RPMI7951 (cell line): ENCODE data around the gene GINS2. TPM values are rescaled to one million over a fixed set of nuclear protein-coding genes. Genes with fewer than 3 reads are reported as not detected.

Experiments
- DNase-seq: peaks from one replicate; pipeline ENCODE4 v3.0.0-alpha.2; 2012; ENCODE audit warnings: low read depth
- total RNA-seq: library from RNA; depleted of rRNA; stranded (reverse); fragments of >200 nt; shearing (Covaris generic); gene quantifications from 2 replicates; pipeline ENCODE4 v1.2.3, GENCODE V29; 2014; rRNA removed

Gene GINS2
- 28.5 and 34.2 TPM in 2 replicates for total RNA-seq

DNA sequence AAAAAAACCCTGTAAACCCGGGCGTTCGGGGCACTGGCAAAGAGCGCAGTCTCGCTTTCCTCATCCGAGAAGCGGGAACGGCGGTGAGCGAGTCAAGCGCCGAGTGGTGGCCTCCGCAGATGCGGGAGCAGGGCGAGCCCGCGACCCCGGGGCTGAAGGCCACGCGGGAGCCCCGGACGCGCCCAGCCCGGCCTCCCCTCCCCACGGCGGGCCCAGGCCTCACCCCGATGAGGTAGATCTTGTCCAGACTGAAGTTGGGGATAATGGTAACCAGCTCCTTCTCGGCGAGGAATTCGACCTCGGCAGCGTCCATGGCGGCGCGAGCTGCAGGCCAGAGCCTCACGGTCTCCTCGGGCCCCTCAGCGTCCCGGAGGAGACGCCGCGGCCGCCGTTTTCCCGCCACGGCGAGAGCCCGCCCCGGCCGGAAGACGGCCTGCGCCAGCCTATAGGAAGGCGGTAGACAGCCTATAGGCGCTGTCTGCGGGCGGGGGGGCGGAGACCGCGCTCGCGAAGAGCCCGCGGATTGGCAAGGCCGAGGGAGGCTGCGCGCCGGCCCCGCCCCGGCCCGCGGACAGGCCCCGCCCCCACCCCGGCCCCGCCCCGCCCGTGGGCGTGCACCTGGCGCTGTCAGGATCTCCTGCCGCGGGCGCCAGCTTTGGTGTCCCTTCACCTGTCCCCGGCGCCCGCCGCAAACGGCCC, at the start of gene GINS2:
TSS of gene GINS2 (minus strand) at position 369 of the 699 bp plus-strand sequence. CDS start at position 313, 56 bp downstream.
- peak; percentile 90 for DNase-seq

DNA sequence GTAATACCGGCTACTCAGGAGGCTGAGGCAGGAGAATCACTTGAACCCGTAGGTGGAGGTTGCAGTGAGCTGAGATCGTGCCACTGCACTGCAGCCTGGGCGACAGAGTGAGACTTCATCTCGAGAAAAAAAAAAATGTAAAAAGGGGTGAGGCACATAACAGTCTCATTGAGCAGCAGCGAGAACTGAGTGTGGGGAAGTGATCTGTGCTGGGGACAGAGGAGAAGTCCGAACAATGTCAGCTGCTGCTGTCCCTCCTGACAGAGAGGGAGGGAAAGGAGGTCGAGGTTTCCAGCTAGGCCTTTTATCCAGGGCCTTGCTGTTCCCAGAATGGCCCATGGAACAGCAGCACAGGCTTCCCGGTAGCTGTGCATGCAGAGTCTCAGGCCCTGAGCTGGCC, 48.2 kb upstream of the GINS2 start:
- DNase-seq, result no peak

DNA sequence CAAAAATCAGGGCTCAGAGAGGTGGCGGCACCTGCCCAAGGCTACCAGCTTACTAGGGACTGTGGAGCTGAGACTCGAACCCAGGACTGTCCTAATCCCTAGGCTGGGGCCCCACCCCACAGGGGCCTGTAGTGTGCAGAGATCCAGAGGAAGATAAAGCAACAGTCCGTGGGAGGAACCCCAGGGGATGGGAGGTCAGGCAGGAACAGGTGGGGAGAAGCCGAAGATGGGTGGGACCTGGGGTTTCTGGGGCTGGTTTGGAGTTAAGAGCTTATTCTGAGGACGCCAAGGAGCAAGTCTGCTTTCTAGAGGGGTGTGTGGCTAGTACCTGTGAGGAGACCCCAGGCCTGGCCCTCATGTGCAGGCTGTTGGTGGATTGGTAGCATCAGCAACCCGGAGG, 47.2 kb upstream of the GINS2 start:
- DNase-seq, result no peak

DNA sequence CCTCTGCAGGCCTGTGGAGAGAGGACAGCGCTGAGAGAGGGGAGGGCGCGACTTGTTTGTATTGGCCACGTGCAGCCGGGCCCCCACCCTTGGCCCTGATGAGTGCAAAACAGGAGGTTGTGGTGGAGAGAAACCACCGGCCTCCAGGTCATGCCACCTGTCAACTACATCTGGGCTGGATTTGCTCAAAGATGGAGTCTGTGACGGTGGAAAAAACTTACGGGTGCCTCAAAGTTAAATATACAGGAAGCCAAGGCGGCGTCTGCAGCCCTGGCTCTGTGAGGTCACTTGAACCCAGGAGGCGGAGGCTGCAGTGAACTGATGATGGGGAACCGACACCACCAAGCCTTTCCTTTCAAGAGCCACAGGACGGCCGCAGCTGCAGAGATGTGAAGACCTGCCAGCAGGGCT, 46.5 kb upstream of the GINS2 start:
- no peak for DNase-seq

DNA sequence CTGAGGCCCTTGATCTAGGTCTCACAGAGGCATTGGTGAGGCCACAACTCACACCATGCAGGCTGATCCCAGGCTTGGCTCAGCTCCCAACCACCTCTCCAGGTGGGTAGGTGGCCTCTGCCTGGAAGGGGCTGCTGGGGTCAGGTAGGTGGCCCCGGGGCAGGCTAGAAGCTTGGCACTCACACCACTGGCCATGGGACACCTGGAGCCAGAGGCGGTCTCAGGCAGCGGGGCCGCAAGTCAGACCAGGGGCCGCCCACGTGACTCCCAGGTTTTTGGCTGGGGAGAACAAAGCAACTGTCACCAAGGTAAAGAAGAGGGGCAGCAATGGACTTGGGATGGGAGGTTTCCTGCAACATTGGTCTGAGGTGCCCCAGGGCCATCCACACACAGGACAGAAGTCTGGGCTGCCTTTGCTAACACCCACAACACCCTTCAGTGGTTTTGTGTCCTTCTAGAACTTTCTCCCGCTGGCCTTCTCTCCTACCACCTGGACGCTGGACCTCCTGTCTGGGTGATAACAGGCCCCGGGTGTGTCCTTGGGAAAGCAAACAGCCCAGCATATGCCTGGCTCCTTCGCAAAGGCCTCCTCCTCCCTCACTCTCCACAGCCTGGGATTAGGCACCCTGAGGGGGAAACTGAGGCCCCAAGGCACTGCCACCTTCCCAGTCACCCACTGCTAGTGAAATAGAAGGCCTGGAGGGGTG, 45.7 kb upstream of the GINS2 start:
- DNase-seq, result no peak

DNA sequence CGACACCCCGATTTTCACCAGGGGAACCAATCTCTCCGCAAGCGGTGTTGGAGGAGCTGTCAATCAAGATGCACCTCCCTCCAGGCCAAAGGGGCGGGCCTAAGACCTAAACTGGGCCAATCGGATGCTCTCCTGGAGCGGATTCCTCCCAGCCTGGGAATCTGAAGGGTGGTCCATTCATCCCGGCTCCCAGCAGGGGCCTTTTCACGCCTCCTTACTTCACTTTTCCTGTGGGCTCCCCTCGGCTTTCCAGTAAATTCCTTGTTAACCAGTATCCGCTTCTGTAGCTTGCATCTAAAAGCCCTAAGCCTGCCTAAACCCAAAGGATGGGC, 45.1 kb upstream of the GINS2 start:
- DNase-seq, result no peak

DNA sequence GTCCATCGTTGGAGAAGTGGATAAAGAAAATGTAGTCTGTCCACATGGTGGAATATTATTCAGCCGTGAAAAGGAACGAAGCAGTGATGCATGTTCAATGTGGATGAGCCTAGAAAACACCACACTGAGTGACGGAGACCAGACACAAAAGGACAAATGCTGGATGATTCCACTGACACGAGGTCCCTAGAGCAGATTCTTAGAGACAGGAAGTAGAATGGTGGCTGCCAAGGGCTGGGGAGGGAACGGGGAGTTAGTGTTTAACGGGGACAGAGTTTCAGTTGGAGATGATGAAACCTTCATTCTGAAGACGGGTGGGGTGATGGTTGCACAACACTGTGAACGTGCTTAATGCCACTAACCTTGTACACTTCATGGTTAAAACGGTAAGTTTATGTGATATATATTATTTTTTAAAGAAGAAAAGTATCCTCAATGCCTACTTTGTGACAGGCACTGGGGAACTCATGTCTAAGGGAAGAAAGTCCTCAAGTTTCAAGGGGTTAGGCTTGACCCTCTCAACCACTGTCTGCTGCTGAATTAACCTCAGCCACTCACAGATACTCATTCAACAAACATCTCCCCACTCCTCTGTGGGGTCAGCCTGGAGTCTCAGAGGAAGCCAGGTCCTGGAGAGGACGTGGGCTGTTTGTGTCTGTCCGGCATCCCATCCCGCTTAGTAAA, 44.5 kb upstream of the GINS2 start:
- DNase-seq, result no peak

DNA sequence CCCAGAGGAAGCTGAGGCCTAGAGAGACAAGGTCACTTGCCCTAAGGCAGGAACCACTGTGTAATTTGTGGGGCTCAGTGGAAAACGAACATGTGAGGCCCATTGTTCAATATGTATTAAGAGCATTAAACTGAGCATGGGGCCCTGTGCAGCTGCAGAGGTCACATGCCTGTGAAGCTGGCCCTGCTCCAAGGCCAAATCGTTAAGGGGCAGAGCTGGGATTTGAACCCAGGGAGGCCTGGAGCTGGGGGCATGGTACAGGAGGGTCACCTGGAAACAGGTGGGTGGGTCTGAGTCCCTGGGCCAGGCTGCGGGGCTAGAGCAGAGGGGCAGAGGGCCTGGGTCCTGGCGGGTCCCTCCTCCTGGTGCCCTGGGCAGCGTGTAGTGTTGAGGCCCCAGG, 42.4 kb upstream of the GINS2 start:
- no peak for DNase-seq

DNA sequence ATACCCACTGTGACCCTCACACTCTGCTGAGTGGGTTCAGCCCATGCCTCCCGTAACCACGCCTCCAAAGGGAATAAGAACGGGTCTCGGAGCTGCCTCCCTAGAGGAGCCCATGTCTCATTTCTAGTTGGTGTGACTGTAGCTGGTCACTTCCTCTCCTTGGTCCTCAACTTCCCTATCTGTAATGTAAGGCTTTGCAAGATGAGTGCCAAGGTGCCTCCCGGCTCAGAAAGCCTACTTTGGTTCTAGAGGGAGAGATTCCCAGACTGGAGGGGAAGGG, 41.4 kb upstream of the GINS2 start:
- no peak for DNase-seq

DNA sequence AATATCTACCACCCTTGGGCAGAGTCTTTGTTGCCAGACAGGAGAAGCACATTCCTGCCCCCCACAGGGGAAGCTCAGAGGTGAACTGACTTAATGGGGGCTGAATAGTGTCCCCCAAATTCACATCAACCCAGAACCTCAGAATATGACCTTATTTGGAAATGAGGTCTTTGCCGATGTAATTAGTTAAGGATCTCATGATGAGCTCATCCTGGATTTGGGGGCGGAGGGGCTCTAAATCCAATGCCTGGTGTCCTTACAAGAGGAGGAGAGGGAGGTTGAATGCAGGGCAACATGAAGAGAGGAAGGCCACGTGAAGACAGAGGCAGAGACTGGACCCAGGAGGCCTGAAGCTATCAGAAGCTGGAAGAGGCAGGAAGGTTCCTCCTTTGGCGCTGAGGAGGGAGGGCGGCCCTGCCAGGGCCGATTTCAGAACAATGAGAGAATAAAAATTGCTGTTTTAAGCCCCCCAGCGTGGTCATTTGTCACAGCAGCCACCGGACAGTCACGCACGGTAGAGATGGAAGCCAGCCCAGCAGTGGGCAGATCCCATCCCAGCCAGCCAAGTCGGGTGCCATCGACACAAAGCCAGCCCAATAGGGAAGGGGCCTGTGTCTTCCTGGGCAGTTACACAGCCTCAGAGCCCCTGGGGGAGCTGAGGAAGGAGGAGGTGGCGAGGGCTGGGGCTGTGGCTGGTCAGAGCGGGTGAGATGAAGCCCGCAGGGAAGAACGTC, 40.9 kb upstream of the GINS2 start:
- peak; percentile 20 for DNase-seq

DNA sequence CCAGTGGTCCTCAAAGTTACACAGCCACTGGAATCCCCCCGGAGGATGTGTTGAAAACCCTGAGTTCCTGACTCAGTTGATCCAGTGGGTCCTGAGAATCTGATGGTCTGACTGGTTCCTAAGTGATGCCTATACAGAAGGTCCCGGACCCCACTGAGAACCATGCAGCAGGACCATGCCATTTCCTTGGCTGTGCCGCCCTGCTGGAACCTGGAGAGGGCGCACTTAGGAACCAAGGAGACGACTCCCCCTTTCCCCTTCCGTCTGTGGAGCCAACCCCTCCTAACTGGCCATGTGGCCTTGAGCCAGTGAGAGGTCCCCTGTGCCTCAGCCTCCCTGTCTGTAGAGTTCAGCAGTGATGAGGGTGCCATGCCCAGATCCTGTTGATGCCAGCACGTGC, 40.1 kb upstream of the GINS2 start:
- DNase-seq, result no peak

DNA sequence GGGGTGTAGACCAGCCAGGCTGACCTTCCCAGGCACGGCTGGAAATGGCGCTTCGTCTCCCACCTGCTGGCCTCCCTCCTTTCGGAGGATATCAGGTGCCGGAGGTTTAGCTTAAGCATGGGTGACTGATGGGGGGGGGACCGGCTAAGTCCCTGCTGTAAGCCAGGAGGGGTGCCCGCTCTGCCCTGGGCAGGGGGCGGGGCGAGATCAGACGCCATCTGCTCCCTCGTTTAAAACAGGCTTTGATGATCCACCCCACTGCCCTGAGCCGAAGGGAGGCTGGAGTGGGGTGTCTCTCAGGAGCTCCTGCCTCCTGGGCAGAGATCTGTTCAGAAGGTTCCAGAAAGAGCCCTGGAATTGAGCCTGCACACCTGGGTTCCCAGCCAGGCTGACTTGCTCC, 36.2 kb upstream of the GINS2 start:
- DNase-seq, result no peak

DNA sequence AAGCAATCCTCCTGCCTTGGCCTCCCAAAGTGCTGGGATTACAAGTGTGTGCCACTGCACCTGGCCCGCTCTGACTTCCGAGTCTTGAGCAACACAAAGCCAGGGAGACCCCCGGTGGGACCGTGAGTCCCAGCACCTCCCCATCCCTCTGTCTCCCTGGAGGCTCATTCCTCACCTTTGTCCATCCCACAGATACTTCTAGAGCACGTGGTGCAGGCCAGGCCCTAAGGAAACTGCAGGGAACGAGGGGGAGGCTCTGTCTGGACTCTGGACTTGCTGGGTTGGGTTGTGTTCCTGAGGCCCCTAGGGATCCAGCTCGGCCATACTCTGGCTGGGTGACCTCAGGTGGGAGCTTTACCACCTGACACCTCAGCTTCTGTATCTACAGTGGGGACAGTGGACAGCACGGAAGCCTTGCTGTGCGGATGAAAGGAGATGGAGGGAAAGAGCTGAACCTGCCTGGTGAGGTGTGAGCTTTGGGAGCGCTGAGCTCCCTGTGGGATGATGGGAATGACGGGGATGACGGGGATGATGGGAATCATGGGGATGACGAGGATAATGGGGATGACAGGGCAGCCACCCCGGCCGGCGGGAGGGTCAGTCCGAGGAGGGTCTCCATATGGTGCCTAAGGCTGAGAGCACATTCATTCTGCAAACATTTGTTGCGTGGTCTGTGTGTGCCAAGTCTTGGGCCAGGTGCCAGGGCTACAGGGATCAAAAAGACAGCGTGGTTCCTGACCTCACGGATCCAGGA, 35.5 kb upstream of the GINS2 start:
- no peak for DNase-seq

DNA sequence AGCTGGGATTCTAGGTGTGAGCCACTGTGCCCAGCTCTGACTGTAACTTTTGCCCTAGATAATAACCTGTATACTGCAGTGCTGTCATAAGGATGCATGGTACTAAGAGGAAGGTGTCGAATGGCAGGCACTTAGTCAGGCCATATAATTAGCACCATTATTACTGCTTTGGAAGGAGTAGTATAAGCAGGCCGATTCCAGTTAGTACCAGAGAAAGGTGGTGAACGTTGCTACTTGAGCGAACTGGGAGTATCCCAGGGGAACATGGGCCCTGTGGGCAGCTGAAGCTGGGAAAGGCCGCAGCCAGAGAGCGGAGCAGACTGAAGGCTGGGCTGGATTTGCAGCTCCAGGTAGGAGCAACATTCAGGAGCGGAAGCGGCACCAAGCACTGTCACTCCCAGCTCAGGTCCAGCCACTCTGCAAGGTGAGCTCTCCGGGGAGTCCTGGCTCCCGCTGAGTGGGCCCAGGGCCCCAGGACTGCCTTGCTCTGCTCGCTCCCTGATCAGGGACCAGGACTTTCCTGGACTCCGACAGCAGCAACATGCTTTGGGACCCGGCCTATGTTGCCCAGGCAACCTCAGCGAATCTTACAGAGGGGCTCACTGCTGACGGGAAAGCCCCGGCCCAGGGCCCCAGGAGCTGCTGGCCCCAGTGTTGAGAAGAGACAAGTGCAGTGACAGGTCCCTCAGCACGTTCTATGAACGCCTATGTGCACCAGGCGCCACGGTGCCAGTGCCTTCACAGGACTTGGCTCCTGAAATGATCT, 33.6 kb upstream of the GINS2 start:
- no peak for DNase-seq

DNA sequence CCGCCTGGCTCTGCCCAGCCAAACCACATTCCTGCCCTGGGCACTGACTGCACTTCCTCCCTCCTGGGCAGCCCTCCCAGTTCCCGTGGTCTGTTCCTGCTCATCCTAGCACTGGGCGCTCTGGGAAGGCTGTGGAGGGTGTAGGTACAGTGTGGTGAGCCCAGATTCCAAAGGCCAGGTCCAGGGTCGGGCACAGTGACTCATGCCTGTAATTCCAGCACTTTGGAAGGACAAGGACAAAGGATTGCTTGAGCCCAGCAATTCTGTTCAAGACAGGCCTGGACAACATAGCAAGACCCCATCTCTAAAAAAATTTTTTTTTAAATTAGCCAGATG, 31.5 kb upstream of the GINS2 start:
- peak; percentile 74 for DNase-seq

DNA sequence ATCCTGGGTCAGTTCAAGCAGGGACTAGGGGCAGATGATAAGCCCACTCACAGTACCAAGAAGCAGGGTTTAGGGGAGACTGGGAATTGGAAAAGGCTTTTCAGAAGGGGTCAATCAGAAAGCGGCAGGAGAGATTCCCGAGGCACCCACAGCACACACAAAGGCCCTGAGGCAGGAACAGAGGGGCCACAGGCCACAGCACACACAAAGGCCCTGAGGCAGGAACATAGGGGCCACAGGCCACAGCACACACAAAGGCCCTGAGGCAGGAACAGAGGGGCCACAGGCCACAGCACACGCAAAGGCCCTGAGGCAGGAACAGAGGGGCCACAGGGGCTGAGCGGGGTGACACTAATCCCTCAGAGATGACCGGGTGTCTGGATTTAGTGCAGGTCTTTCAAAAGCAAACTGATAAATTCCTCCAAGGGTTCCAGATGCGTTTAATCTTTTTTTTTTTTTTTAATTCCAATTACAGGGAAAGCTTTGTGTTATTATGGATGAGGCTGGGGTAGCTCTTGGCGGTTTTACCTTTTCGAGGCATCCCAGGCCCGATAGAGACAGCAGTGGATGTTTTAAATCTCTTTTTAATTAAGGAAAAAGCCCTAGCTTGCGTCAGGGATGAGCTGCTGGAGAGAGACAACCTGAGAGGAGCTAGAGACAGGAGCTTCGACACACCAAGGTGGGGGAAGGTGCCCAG, 31.0 kb upstream of the GINS2 start:
- no peak for DNase-seq

DNA sequence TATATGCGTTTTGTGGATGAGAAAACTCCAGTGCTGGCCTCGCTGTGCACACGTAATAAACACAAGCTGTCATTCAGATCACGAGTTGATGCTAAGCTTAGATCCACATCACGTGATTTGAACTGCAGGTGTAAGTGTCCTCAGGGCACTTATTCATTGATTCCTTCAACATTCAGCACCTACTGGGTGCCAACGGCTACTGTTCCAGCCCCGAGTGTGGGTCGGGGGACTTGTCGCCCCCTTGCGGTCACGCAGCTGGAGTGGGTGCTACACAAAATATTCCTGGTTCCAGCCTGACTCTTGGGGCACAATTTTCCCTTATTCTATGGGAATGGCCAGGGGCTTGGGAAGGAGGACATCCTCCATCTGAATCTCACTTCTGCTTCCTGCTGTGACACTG, 29.9 kb upstream of the GINS2 start:
- no peak for DNase-seq

DNA sequence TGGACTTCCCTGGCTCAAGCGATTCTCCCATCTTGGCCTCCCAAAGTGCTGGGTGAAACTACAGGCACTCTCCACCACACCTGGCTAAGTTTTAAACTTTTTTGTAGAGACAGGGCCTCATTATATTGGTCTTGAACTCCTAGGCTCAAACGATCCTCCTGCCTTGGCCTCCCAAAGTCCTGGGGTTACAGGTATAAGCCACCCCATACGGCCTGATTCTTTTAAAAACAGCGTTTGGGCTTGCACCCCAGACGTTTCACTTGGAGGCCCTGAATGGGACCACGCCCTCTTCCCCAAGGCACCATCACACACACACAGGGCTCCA, 29.4 kb upstream of the GINS2 start:
- DNase-seq, result no peak

DNA sequence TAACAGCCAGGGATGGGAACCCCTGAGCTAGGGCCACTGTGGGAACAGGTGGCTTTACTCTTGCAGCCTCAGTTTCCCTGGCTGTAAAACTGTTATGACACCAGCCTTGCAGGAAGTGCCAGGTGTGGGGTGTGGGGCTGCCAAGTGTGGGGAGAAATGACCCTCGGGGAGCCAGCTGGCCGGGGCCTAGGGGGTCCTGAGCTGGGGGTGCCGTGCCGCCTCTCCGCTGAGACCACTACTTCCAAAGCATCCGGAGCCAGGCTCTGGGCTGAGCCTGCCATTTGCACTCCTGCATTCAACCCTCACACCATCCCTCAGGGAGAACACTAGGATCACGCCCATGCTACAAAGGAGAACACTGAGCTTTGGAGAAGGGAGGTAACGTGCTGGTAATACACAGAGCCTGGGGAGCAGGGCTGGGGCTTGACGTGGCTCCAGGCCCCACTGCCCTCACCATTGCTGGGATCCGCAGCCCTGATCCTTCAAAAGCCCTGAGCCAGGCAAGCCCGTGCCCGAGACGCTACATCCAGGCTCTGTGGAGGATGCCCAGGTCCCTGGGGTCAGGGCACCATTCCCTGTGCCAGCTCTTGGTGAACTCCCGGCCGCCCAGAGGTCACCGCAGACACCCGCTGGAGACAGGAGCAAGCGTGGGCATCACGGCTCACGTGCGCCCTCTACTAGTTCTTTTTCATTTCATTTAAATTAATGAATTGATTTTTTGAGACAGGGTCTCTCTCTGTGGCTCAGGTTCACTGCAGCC, 28.8 kb upstream of the GINS2 start:
- DNase-seq, result peak; percentile 50

DNA sequence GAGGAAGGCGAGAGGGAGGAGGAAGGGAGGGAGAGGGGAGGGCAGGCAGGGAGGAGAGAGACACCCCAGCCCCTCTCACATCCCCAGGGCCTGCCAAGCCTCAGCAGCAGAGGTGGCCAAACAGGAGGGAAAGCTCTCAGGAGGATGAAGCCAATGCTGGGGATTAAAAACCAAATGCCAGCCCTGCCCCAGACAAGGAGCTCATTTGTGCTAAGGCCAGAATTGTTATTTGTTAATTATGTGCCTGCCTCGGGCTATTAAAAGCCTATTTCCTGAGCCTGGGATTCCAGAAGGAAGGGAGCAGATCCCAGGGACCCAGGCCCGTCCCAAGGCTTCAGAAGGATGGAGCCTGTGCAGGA, 27.9 kb upstream of the GINS2 start:
- peak; percentile 25 for DNase-seq
